GM13976 (cell line): ENCODE data around the gene SERPINB4.
"Not testable (repeated sequence)": the region's sequence is repeated elsewhere in the genome, so short reads cannot be mapped to it uniquely, and the experiment has no call there.

ENCODE experiments used
- DNase-seq: peaks from one replicate; pipeline ENCODE4 v3.0.0; 2012; ENCODE audit warnings: low spot score
- in situ Hi-C: fragments of 300-500 bp; cut with MboI; formaldehyde crosslinking; loops from one replicate; pipeline ENCODE4 v1.12.0; 2022; ENCODE audit warnings: low sequenced_read_pairs, mixed read lengths, inconsistent platforms; ENCODE audit not compliant: unreplicated experiment
- TF ChIP-seq, protein P1 (sequence below): IDR thresholded peaks from 2 replicates; pipeline ENCODE4 v1.5.1; 2012; ENCODE audit warnings: borderline replicate concordance, mild to moderate bottlenecking; ENCODE audit not compliant: insufficient read depth; ENCODE audit errors: extremely low read depth, missing control alignments, control extremely low read depth

Gene SERPINB4

GRCh38 chr18:63644142-63644541 is at the start of gene SERPINB4:
SERPINB4 (minus strand) TSS chr18:63644256; CDS start chr18:63643577, 679 bp downstream.
- in situ Hi-C loops, DNase-seq: not testable (repeated sequence)

DNA sequence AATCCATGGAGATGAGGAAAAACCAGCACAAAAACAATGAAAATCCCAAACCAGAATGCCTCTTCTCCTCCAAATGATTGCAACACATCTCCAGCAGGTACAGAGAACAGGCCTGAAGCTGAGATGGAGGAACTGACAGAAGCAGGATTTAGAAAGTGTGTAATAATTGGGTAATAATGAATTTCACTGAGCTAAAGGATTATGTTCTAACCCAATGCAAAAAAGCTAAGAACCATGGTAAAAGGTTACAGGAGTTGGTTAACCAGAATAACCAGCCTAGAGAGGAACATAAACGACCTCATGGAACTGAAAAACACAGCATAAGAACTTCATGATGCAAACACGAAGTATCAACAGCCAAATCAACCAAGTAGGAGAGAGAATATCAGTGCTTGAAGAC is 45.0 kb upstream of the SERPINB4 start:
- DNase-seq: no peak
- TF ChIP-seq, protein P1, sequence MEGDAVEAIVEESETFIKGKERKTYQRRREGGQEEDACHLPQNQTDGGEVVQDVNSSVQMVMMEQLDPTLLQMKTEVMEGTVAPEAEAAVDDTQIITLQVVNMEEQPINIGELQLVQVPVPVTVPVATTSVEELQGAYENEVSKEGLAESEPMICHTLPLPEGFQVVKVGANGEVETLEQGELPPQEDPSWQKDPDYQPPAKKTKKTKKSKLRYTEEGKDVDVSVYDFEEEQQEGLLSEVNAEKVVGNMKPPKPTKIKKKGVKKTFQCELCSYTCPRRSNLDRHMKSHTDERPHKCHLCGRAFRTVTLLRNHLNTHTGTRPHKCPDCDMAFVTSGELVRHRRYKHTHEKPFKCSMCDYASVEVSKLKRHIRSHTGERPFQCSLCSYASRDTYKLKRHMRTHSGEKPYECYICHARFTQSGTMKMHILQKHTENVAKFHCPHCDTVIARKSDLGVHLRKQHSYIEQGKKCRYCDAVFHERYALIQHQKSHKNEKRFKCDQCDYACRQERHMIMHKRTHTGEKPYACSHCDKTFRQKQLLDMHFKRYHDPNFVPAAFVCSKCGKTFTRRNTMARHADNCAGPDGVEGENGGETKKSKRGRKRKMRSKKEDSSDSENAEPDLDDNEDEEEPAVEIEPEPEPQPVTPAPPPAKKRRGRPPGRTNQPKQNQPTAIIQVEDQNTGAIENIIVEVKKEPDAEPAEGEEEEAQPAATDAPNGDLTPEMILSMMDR: no peak
- in situ Hi-C loops: no loop called here

- TF ChIP-seq, protein P1: no peak
- in situ Hi-C loops: no loop called here
- no peak for DNase-seq
These were observed 42.8 kb upstream of the SERPINB4 start for GRCh38 chr18:63686871-63687270.

DNA sequence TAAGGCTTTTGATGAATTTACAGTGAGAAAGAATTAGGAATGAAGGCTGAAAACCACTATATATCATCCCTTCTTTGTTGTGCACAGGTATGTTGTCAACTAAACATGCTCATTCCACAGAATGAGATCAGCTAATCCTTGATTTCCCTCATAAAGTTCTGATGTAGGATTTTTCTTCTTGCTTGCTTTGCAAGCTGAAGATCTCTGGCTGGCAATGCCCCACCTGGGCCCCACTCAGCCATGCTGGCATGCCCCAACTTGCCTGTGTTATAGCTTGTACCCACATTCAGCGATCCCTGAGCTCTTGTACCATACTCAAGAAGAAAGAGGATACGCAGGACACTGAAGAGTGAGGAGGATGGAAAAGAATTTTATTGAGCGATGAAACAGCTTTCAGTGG is 40.7 kb upstream of the SERPINB4 start:
- TF ChIP-seq, protein P1: no peak
- in situ Hi-C loops: no loop called here
- no peak for DNase-seq

- in situ Hi-C loops: no loop called here
- TF ChIP-seq, protein P1: no peak
- DNase-seq: no peak
These were observed 39.8 kb upstream of the SERPINB4 start for GRCh38 chr18:63683890-63684289.

GRCh38 chr18:63683152-63683551 is 39.1 kb upstream of the SERPINB4 start:
- in situ Hi-C loops: no loop called here
- no peak for DNase-seq
- TF ChIP-seq, protein P1: no peak

DNA sequence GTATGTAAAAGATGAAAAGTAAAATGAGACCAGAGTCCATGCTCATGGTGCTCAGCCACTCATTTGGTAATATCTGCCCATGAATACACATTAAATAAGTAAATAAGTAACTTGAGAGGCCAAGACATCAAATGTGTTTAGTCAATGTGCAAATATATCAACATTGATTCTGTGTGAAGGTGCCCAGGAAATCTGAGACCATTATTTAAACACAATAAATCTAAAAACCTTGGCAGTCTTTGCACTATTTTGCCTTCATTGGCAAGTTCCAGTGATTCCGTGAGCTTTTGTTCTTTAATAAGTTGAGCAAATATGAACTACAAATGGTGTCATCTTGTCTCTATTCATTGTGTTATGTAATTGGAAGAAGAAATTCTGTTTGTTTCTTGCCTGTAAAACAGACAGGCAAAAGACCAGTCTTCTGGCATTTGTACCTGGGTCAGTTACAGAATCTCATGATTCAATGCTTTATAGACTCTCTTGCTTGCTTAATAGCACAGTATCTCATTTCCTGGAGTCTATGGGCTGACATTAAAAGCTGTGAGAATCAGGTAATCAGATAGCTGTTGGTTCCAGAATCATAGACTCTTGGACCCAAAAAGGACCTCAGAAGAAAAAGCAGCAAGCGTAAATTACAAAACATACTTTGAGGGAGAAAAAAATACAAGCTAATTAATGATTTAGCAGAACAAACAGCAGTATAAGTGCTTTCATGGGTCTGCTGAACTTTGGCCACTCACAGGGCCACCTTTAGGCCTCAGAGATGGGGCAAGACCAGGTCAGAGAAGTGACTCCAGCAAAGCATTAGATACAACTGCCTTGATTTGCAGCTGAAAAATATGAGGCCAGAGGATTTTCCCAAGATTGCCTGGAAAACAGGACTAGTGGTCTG is 37.6 kb upstream of the SERPINB4 start:
- TF ChIP-seq, protein P1: no peak

More for the DNA sequence above, 37.6 kb upstream of the SERPINB4 start:
- in situ Hi-C loops: no loop called here
- DNase-seq: no peak
